OCI-LY3 (cell line): ENCODE measurements around the gene HORMAD2.
"Not testable (repeated sequence)": the region's sequence is repeated elsewhere in the genome, so short reads cannot be mapped to it uniquely, and the experiment has no call there.

Experiments used
- H2AFZ ChIP-seq: fragments of 200-600, 300-600 bp; shearing (Covaris generic); 2 replicates; pipeline ENCODE4 v1.6.0; 2014; ENCODE audit warnings: antibody characterized with exemption, low read depth, low read length
- H3K27ac ChIP-seq: fragments of 200-600, 300-600 bp; sonication (generic); 2 replicates; pipeline ENCODE4 v1.5.1; 2014; ENCODE audit warnings: mild to moderate bottlenecking, low read length, moderate library complexity, mixed read lengths
- H3K27me3 ChIP-seq: fragments of 200-600, 300-600 bp; sonication (generic); 2 replicates; pipeline ENCODE4 v1.6.1; 2014; ENCODE audit warnings: low read depth, low read length, mixed read lengths
- H3K36me3 ChIP-seq: fragments of 200-600, 300-600 bp; sonication (generic); replicated peaks from 2 replicates; pipeline ENCODE3; 2014; ENCODE audit warnings: low read depth, low read length, mixed read lengths
- H3K4me1 ChIP-seq: fragments of 300-600, 200-600 bp; sonication (generic); 2 replicates; pipeline ENCODE4 v1.6.1; 2014; ENCODE audit warnings: low read length, mixed read lengths
- H3K4me2 ChIP-seq: fragments of 200-600, 300-600 bp; sonication (generic); 2 replicates; pipeline ENCODE4 v1.6.1; 2014; ENCODE audit warnings: low read length, mixed read lengths
- H3K4me3 ChIP-seq: fragments of 300-600, 200-600 bp; sonication (generic); 2 replicates; pipeline ENCODE4 v1.5.1; 2014; ENCODE audit warnings: antibody characterized with exemption, mild to moderate bottlenecking, low read length, moderate library complexity
- H3K79me2 ChIP-seq: fragments of 300-600, 200-600 bp; shearing (Covaris generic); 2 replicates; pipeline ENCODE4 v1.6.1; 2014; ENCODE audit warnings: mild to moderate bottlenecking, low read length, mixed read lengths
- H3K9ac ChIP-seq: fragments of 300-600, 200-600 bp; shearing (Covaris generic); 2 replicates; pipeline ENCODE4 v1.6.0; 2014; ENCODE audit warnings: mild to moderate bottlenecking, low read length, moderate library complexity
- H3K9me3 ChIP-seq: fragments of 200-600, 300-600 bp; shearing (Covaris generic); 2 replicates; pipeline ENCODE4 v1.6.1; 2014; ENCODE audit warnings: low read length, mixed read lengths; ENCODE audit not compliant: insufficient read depth
- H4K20me1 ChIP-seq: fragments of 200-600, 300-600 bp; sonication (generic); 2 replicates; pipeline ENCODE4 v1.6.1; 2016; ENCODE audit warnings: low read length, mixed read lengths; ENCODE audit not compliant: insufficient read depth
- EZH2phosphoT487 ChIP-seq: fragments of 200-600 bp; shearing (Covaris generic); IDR thresholded peaks from 2 replicates; pipeline ENCODE4 v1.6.1; 2018; ENCODE audit warnings: antibody characterized with exemption, mixed run types, low read depth
- TF ChIP-seq, protein P1 (sequence below): fragments of 200-600, 300-600 bp; sonication (generic); IDR thresholded peaks from 2 replicates; pipeline ENCODE4 v1.5.1; 2014; ENCODE audit warnings: antibody characterized with exemption, low read length, low read depth

HORMAD2 gene

GRCh38 chr22:30056015-30056414, 24.2 kb upstream of the HORMAD2 start:
- TF ChIP-seq, protein P1, sequence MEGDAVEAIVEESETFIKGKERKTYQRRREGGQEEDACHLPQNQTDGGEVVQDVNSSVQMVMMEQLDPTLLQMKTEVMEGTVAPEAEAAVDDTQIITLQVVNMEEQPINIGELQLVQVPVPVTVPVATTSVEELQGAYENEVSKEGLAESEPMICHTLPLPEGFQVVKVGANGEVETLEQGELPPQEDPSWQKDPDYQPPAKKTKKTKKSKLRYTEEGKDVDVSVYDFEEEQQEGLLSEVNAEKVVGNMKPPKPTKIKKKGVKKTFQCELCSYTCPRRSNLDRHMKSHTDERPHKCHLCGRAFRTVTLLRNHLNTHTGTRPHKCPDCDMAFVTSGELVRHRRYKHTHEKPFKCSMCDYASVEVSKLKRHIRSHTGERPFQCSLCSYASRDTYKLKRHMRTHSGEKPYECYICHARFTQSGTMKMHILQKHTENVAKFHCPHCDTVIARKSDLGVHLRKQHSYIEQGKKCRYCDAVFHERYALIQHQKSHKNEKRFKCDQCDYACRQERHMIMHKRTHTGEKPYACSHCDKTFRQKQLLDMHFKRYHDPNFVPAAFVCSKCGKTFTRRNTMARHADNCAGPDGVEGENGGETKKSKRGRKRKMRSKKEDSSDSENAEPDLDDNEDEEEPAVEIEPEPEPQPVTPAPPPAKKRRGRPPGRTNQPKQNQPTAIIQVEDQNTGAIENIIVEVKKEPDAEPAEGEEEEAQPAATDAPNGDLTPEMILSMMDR: no peak
- TF ChIP-seq EZH2phosphoT487: no peak
- Histone ChIP-seq H3K79me2 (no peaks in the 10 kb centered on the region), H3K4me1 (no peaks in the 10 kb centered on the region), H3K9me3 (no peaks in the 10 kb centered on the region), H3K36me3 (no peaks in the 10 kb centered on the region), H2AFZ (no peak overlapping the region), H3K4me2 (no peak overlapping the region), H3K27me3 (no peaks in the 10 kb centered on the region), H3K27ac (no peak overlapping the region), H3K4me3 (no peak overlapping the region), H3K9ac (no peak overlapping the region), H4K20me1 (no peaks in the 10 kb centered on the region)

GRCh38 chr22:30057375-30057774, 22.9 kb upstream of the HORMAD2 start:
- H3K27me3 ChIP-seq: no peaks in the 10 kb centered on the region
- no peak overlapping the region for H3K4me3 ChIP-seq
- no peak overlapping the region for H3K4me2 ChIP-seq
- H3K27ac ChIP-seq: no peak overlapping the region
- no peaks in the 10 kb centered on the region for H3K4me1 ChIP-seq
- H3K9me3 ChIP-seq: no peaks in the 10 kb centered on the region
- no peak overlapping the region for H2AFZ ChIP-seq
- H3K36me3 ChIP-seq: no peaks in the 10 kb centered on the region
- no peaks in the 10 kb centered on the region for H3K79me2 ChIP-seq
- TF ChIP-seq EZH2phosphoT487: no peak
- TF ChIP-seq, protein P1: no peak
- H3K9ac ChIP-seq: no peak overlapping the region
- H4K20me1 ChIP-seq: no peaks in the 10 kb centered on the region

DNA sequence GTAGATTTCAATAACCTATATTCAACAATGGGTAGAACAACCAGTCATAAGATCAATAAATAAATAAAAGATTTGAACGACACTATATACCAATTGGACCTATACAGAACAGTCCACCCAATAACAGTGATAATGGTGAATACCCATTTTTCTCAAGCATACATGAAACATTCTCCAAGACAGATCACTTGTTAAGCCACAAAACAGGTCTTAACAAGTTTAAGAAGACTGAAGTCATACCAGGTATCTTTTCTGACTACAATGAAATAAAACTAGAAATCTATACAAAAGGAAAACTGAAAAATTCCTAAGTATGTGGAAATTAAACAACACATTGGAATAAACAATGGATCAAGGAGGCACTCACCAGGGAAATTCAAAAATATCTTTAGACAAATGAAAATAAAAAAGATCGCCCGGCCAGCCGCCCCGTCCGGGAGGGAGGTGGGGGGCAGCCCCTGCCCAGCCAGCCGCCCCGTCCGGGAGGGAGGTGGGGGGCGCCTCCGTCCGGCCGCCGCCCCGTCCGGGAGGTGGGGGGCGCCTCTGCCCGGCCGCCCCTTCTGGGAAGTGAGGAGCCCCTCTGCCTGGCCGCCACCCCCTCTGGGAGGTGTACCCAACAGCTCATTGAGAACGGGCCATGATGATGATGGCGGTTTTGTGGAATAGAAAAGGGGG, 20.8 kb upstream of the HORMAD2 start:
- not testable (repeated sequence) for H3K36me3 ChIP-seq, H3K9ac ChIP-seq, H4K20me1 ChIP-seq, H3K4me2 ChIP-seq, H3K27ac ChIP-seq, H3K27me3 ChIP-seq, H3K4me3 ChIP-seq, H2AFZ ChIP-seq, H3K79me2 ChIP-seq, H3K4me1 ChIP-seq
- peaks cover 12% of the 10 kb centered on the region for H3K9me3 ChIP-seq

GRCh38 chr22:30061094-30061493, 19.2 kb upstream of the HORMAD2 start:
- not testable (repeated sequence) for H2AFZ ChIP-seq, H3K36me3 ChIP-seq, H3K79me2 ChIP-seq, H3K27me3 ChIP-seq, H3K4me2 ChIP-seq, H3K4me1 ChIP-seq, H3K27ac ChIP-seq, H4K20me1 ChIP-seq, H3K4me3 ChIP-seq, H3K9ac ChIP-seq
- peaks cover 16% of the 10 kb centered on the region for H3K9me3 ChIP-seq

GRCh38 chr22:30062259-30062658, 18.0 kb upstream of the HORMAD2 start:
- TF ChIP-seq EZH2phosphoT487: no peak
- TF ChIP-seq, protein P1: no peak
- H3K36me3 ChIP-seq: no peaks in the 10 kb centered on the region
- no peak overlapping the region for H3K9ac ChIP-seq
- no peaks in the 10 kb centered on the region for H3K4me1 ChIP-seq
- no peaks in the 10 kb centered on the region for H3K79me2 ChIP-seq
- H3K4me2 ChIP-seq: no peak overlapping the region
- H2AFZ ChIP-seq: no peak overlapping the region
- H3K27me3 ChIP-seq: no peaks in the 10 kb centered on the region
- peaks cover 16% of the 10 kb centered on the region for H3K9me3 ChIP-seq
- no peak overlapping the region for H3K27ac ChIP-seq
- H4K20me1 ChIP-seq: no peaks in the 10 kb centered on the region
- H3K4me3 ChIP-seq: no peak overlapping the region
